ENCODE data around the gene COG3. TPM values are rescaled to one million over a fixed set of nuclear protein-coding genes. Genes with fewer than 3 reads are reported as not detected.
A peak's percentile ranks its signal among the peaks of the same experiment; 100 is the strongest.

Gene COG3
- total RNA-seq, 4 donors from 2014 or later: 27.1 to 36.0 (median 31.0) TPM

DNA sequence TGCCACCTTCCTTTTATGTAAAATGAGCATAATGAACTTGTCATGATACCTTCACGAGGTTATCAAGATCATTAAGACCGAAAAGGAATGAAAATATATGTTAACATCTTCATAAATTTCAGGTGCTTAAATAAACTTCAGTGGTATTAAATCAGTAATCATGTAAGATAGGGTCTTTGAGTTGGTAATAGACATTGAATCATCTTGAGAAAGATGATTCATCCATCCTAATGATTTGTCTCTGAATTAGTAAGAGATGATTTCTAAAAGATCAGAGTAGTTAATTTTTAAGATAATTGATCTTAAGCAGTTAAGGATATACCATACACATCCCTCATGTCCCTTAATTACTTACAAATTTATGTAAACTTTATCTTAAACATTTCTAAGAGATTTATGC, 52.0 kb downstream of the COG3 start:
- Histone ChIP-seq H3K27me3 (no peaks in the 10 kb centered on the region), H3K27ac (no peak overlapping the region), H3K4me1 (peaks cover 0 to 4% (median 0%) of the 10 kb centered on the region in 4 donors), H3K9me3 (no peaks in the 10 kb centered on the region), H3K4me3 (no peak overlapping the region), H3K36me3 (peaks cover 7 to 75% (median 18%) of the 10 kb centered on the region in 3 donors)
- TF ChIP-seq POLR2A (IDR thresholded peaks at IDR 0.05) (no peak), EP300 (IDR thresholded peaks at IDR 0.05) (no peak)
- TF ChIP-seq, protein P1, sequence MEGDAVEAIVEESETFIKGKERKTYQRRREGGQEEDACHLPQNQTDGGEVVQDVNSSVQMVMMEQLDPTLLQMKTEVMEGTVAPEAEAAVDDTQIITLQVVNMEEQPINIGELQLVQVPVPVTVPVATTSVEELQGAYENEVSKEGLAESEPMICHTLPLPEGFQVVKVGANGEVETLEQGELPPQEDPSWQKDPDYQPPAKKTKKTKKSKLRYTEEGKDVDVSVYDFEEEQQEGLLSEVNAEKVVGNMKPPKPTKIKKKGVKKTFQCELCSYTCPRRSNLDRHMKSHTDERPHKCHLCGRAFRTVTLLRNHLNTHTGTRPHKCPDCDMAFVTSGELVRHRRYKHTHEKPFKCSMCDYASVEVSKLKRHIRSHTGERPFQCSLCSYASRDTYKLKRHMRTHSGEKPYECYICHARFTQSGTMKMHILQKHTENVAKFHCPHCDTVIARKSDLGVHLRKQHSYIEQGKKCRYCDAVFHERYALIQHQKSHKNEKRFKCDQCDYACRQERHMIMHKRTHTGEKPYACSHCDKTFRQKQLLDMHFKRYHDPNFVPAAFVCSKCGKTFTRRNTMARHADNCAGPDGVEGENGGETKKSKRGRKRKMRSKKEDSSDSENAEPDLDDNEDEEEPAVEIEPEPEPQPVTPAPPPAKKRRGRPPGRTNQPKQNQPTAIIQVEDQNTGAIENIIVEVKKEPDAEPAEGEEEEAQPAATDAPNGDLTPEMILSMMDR (IDR thresholded peaks at IDR 0.05): no peak
- 90 to 92% methylated on average over 2 of the region's 2 CpGs for WGBS, 2 donors
- DNase-seq (ENCODE audit: low spot score in 2 of 2): no peak

DNA sequence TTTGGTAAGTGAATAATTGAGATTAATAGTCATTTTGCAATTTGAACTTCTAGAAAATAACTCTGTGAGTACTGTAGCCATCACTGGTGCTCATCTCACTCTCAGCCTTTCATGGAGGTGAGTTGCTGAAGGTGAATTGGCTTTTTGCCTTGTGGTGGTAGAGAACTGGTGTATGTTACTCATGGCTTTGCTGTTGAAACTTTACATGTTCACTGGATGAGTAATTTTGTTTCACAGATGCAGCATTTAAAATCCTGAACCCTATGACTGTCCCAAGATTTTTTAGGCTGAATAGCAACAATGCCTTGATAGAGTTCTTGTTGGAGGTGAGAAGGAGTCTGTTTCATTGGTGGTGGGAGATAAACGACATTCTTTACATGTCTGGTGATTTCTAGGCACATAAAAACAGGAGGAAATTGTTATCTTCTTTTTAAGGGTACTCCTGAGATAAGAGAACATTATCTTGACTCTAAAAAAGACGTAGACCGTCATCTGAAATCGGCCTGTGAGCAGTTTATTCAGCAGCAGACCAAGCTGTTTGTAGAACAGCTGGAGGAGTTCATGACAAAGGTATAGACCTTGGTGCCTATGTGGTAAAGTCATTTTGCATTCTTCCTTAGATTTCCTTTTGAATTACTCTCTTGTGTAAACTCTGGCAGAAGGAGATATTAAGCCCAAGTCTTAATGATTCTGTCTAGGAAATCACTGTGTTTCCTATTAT, 53.9 kb downstream of the COG3 start:
- no peaks in the 10 kb centered on the region for H3K9me3 ChIP-seq
- TF ChIP-seq EP300 (IDR thresholded peaks at IDR 0.05) (no peak), POLR2A (IDR thresholded peaks at IDR 0.05) (no peak)
- TF ChIP-seq, protein P1 (IDR thresholded peaks at IDR 0.05): no peak
- H3K36me3 ChIP-seq: peaks cover 5 to 66% (median 18%) of the 10 kb centered on the region in 3 donors
- H3K27me3 ChIP-seq: no peaks in the 10 kb centered on the region
- H3K4me1 ChIP-seq: peaks cover 0 to 4% (median 0%) of the 10 kb centered on the region in 4 donors
- no peak overlapping the region for H3K27ac ChIP-seq
- WGBS, 2 donors: 69 to 72% methylated on average over 4 of the region's 4 CpGs
- no peak overlapping the region for H3K4me3 ChIP-seq
- no peak for DNase-seq (ENCODE audit: low spot score in 2 of 2)

DNA sequence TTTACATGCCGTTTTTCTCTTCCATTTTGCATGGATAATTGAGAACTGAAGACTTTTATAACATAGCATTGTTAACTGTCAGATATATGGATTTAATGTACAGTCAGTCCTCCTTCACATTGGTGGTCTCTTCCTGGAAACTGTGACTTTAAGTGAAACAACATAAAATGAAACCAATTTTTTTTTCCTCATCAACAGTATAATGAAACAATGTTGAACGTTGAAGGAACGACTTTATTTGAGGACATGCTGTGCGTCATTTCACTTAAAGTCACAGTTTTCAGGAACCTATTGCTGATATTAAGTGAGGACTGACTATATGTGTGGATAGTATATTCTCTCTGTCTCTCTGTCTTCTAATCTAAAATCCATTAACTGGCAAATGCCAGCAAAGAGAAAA, 54.8 kb downstream of the COG3 start:
- peaks cover 5 to 67% (median 18%) of the 10 kb centered on the region in 3 donors for H3K36me3 ChIP-seq

DNA sequence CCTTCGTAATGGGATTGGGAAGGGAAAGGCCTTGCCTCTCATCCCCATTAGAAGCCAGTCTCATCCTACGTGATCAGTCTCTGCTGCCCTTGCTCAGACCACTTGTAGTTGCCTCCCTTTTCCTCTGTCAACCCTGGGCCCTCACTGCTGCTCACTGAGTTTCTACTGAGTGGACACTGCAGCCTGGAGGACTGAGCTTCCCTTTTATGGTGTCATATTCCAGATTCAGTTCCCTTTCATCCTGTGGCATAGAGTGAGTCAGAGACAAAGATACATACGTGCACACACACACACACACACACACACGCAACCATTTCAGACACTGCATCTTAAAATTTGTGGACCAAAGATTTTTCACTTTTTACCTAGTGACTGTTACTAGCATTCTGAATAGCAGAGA, 56.6 kb downstream of the COG3 start:
- H3K27me3 ChIP-seq: no peaks in the 10 kb centered on the region
- WGBS, 2 donors: 73 to 74% methylated on average over 4 of the region's 4 CpGs
- H3K9me3 ChIP-seq: no peaks in the 10 kb centered on the region
- no peak overlapping the region for H3K4me3 ChIP-seq
- TF ChIP-seq EP300 (IDR thresholded peaks at IDR 0.05) (no peak), POLR2A (IDR thresholded peaks at IDR 0.05) (no peak)
- TF ChIP-seq, protein P1 (IDR thresholded peaks at IDR 0.05): no peak
- H3K4me1 ChIP-seq: peaks cover 0 to 4% (median 0%) of the 10 kb centered on the region in 4 donors
- peak in 1 of 2 donors; percentile 7 for DNase-seq (ENCODE audit: low spot score in 2 of 2)
- peaks cover 3 to 62% (median 18%) of the 10 kb centered on the region in 3 donors for H3K36me3 ChIP-seq
- H3K27ac ChIP-seq: no peak overlapping the region

More for the DNA sequence above, 54.8 kb downstream of the COG3 start:
- no peaks in the 10 kb centered on the region for H3K27me3 ChIP-seq
- no peak overlapping the region for H3K27ac ChIP-seq
- no peak overlapping the region for H3K4me3 ChIP-seq
- TF ChIP-seq EP300 (IDR thresholded peaks at IDR 0.05) (no peak), POLR2A (IDR thresholded peaks at IDR 0.05) (no peak)
- TF ChIP-seq, protein P1 (IDR thresholded peaks at IDR 0.05): no peak
- 65 to 78% methylated on average over 4 of the region's 4 CpGs for whole genome bisulfite sequencing, 2 donors
- peaks cover 0 to 4% (median 0%) of the 10 kb centered on the region in 4 donors for H3K4me1 ChIP-seq
- H3K9me3 ChIP-seq: no peaks in the 10 kb centered on the region
- no peak for DNase-seq (ENCODE audit: low spot score in 2 of 2)

DNA sequence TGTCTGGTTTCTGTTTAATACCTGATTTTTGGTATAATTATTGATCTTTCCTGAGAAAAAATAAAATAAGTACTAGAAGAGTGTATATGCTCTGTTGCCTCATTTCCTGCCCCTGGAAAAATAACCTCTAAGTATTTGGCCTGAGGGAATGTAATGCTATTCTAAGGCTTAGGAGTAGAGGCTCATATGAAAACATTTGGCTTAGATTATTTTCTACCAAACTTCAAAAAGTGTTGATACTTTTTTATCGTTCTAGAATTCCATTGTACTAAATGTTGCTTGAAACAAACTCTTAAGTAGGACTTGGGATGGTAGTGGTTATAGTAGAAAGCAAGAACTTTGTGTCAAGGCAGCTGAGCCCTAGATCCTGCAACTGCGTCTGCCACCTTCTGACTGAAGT, 57.8 kb downstream of the COG3 start:
- H3K4me3 ChIP-seq: no peak overlapping the region
- no peaks in the 10 kb centered on the region for H3K9me3 ChIP-seq
- no peak for DNase-seq (ENCODE audit: low spot score in 2 of 2)
- H3K4me1 ChIP-seq: peaks cover 0 to 9% (median 0%) of the 10 kb centered on the region in 4 donors
- H3K27ac ChIP-seq: no peak overlapping the region
- H3K36me3 ChIP-seq: peaks cover 0 to 61% (median 16%) of the 10 kb centered on the region in 3 donors
- TF ChIP-seq POLR2A (IDR thresholded peaks at IDR 0.05) (no peak), EP300 (IDR thresholded peaks at IDR 0.05) (no peak)
- TF ChIP-seq, protein P1 (IDR thresholded peaks at IDR 0.05): no peak
- no peaks in the 10 kb centered on the region for H3K27me3 ChIP-seq
- 57 to 58% methylated on average over 2 of the region's 2 CpGs for WGBS, 2 donors
